ENCODE results near the gene SMAD2.

DNA sequence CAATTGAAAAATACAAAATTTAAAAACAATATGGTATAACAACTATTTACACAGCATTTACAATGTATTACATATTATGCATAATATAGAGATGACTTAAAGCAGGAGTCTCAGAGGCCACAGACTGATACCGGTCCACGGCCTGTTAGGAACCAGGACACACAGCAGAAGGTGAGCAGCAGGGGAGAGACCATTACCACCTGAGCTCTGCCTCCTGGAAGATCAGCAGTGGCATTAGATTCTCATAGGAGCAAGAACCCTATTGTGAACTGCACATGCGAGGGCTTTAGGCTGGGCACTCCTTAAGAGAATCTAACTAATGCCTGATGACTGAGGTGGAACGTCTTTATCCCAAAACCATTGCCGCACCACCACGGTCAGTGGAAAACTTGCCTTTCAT is 58.0 kb downstream of the SMAD2 start:
- TF ChIP-seq EZH2 (IDR thresholded peaks at IDR 0.05; ENCODE audit: insufficient read depth, poor library complexity, severe bottlenecking): no peak
- no peak for TF ChIP-seq EZH2phosphoT487 (IDR thresholded peaks at IDR 0.05; ENCODE audit: insufficient read depth, low read depth)

Measured in GM23248 (cell line).